AG04449 (cell line): ENCODE data around the gene ANXA4.

Experiments
- CTCF ChIA-PET: fragments of 350-600 bp; formaldehyde crosslinking; extraction: SDS; loops from one replicate; lab custom pipeline; 2021; ENCODE audit warnings: antibody characterized with exemption; lab: Yijun Ruan, JAX
- POLR2A ChIA-PET: fragments of 400-600, 350-600 bp; formaldehyde crosslinking; extraction: SDS; loops from one replicate; lab custom pipeline; 2020; ENCODE audit warnings: antibody characterized with exemption, inconsistent platforms; lab: Yijun Ruan, JAX
- DNase-seq: peaks from one replicate; pipeline ENCODE4 v3.0.0-alpha.2; 2010; ENCODE audit warnings: low read depth, low spot score
- H3K4me3 ChIP-seq: 2 replicates; pipeline ENCODE4 v1.5.1; 2011; ENCODE audit warnings: low read depth, mild to moderate bottlenecking, control low read depth, low read length
- TF ChIP-seq, protein P1 (sequence below): IDR thresholded peaks from one replicate; pipeline ENCODE4 v1.5.1; 2011; ENCODE audit warnings: mild to moderate bottlenecking, moderate library complexity, low read length, control low read depth, inconsistent platforms; ENCODE audit not compliant: insufficient read depth; ENCODE audit errors: missing control alignments

Gene ANXA4

DNA sequence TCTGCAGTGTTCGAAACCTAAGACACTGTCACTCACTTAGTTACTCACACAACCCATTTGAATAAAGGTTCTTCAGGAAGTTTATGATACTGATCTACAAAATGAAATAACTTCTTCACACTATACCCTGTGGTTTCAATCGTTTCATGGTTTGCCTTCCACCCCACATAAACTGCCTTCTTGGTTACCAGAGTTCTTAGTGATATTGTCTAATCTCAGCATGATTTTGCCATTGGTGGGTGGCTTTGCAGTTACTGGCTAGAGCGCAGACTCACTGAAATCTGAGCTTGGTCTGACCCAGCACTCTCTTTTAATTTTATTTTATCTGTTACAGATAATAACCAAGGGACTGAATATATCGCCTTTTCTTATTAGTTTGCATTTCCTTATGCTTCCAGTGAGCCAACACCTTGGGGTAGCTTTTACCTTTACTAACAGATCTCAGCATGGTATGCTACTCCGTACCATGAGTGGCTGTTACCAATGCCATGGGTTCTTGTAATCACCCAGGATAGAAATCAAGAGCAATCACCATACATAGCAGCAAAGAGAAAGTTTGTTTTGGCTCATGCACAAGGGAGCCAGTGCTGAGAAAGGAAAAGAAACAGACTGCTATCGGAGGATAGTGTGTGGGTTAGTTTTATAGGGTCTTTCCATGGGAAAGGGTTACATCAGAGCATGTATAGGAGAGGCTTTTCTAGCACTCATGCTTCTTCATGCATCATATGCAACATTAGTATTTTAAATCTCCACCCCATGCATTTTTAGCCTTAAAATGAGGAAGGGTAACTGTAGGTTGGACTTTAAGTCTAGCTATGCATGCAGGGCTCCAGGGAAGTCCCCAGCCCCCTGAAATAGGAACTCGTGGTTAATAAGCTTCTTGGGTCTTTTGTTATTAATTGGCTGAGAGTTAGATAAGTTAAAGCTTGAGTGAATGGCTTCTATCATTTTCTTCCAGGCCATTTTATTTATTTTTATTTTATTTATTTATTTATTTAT lies 33.3 kb downstream of the ANXA4 start:
- ChIA-PET POLR2A (no interaction called here), CTCF (interaction anchor here (0.7 to 1.7 kb wide), 4 partner anchors 24 to 50 kb away, joined by 3 to 7 read pairs (median 3); no protein-coding TSS in a partner anchor)
- DNase-seq, result no peak
- TF ChIP-seq, protein P1, sequence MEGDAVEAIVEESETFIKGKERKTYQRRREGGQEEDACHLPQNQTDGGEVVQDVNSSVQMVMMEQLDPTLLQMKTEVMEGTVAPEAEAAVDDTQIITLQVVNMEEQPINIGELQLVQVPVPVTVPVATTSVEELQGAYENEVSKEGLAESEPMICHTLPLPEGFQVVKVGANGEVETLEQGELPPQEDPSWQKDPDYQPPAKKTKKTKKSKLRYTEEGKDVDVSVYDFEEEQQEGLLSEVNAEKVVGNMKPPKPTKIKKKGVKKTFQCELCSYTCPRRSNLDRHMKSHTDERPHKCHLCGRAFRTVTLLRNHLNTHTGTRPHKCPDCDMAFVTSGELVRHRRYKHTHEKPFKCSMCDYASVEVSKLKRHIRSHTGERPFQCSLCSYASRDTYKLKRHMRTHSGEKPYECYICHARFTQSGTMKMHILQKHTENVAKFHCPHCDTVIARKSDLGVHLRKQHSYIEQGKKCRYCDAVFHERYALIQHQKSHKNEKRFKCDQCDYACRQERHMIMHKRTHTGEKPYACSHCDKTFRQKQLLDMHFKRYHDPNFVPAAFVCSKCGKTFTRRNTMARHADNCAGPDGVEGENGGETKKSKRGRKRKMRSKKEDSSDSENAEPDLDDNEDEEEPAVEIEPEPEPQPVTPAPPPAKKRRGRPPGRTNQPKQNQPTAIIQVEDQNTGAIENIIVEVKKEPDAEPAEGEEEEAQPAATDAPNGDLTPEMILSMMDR, result no peak
- H3K4me3 ChIP-seq, result no peak overlapping the region

DNA sequence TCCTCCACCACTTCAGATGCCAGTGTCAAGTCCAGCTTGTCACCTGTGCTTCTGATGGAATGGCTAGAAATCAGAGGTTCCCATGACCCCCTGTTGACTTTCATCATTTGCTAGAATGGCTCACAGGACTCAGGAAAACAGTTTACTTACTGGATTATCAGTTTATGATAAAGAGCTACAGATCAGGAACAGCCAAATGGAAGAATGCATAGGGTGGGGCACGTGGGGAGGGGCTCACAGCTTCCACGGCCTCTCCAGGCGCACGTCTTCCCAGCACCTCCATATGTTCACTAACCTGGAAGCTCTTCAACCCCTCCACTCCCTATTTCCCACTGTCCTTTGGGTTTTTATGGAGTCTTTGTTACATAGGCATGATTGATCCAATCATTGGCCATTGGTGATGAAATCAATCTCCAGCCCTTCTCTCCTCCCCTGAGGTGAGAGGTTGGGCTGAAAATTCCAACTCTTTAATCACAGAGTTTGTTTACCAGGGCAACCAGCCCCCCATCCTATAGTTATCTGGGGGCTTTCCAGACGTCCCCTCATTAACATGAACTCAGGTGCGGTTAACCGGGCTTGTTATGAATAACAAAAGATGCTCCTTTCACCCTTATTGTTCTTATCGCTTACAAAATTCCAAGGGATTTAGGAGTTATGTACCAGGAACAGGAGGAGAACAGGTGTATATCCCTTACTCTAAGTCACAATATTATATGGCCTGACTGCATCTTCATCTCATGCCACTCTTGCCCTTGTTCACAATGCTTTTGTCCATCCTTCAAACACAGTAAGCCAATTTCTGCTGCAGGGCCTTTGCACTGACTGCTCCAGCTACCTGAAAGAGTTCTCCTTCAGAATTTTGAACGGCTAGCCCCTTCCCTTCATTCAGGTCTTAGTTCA lies 35.2 kb downstream of the ANXA4 start:
- POLR2A ChIA-PET, result interaction anchor here (0.6 kb wide), 1 partner anchor 22 kb away, joined by 3 read pairs; no protein-coding TSS in a partner anchor
- CTCF ChIA-PET, result interaction anchor here (0.7 to 1.3 kb wide), 4 partner anchors 12 to 40 kb away, joined by 3 to 4 read pairs (median 3); no protein-coding TSS in a partner anchor
- H3K4me3 ChIP-seq, result no peak overlapping the region
- no peak for DNase-seq
- TF ChIP-seq, protein P1, result no peak

DNA sequence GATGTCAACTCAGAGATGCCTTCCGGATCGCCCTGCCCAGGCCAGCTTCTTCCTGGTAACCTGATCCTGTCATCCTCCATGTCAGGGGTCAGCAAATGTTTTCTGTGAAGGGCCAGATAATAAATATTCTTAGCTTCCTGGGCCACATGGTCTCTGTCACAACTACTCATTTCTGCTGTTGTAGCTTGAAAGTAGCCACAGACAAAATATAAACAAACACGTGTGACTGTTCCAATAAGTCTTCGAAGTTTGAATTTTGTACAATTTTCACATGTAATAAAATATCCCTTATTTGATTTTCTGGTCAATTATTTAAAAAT lies 35.8 kb downstream of the ANXA4 start:
- H3K4me3 ChIP-seq, result no peak overlapping the region
- TF ChIP-seq, protein P1, result no peak
- POLR2A ChIA-PET, result no interaction called here
- no peak for DNase-seq
- CTCF ChIA-PET, result interaction anchor here (1.2 to 1.3 kb wide), 3 partner anchors 12 to 26 kb away, joined by 3 to 4 read pairs (median 3); no protein-coding TSS in a partner anchor

DNA sequence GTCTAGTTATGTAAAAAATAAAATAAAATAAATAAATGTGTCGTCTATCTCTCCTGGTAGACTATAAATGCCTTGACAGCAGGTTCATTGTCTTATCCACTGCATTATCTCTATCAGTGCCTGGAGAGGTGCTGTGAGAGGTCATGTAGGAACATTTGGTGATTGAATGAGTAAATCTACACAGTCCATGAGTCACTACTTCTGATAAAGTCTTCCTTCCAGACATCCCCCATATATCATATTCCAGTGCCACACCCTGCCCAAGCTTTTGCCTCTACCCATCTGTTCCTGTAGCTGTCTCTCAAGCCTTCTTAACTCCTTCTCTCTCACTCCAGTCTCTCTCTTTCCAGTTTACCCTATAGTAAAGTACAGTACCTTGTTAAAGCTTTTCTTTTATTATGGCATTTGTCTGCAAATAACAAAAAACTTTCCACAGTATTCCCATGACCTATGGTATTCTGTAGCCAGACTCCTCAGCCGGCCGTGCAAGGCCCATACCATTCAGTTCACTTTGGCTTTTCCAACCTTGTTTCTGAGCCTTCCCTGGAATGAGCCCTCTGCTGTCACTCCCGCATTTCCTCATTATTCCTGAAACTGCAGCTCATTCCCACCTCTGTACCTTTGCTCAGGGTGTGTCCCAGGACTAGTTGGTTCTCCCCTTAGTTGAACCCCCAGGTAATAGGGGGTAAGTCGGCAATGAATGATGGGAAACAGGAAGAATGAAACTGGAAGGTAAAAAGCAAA lies 37.5 kb downstream of the ANXA4 start:
- no peak overlapping the region for H3K4me3 ChIP-seq
- ChIA-PET POLR2A (interaction anchor here (0.7 kb wide), 1 partner anchor 40 kb away, joined by 3 read pairs; no protein-coding TSS in a partner anchor), CTCF (interaction anchor here (0.8 kb wide), 3 partner anchors 39 to 55 kb away, joined by 3 to 4 read pairs (median 3); no protein-coding TSS in a partner anchor)
- TF ChIP-seq, protein P1, result no peak
- no peak for DNase-seq

DNA sequence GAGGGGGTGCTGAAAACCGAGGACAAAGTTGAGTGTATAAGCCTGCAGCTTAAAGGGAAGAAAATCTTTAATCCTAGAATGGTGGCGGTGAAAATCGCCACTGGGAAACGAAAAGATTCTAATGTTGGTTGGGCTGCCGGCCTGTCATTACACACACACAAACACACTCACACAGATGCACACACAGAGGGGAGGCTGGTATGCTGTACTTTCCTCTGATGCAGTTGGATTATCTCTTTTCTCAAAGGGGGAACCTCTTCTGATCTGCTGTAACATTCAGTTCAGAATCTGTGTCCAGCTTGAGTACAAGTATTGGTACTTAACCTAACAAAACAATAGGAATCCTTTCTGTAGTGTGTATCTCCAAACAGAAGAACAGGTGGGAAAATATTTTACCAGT lies 39.0 kb downstream of the ANXA4 start:
- POLR2A ChIA-PET, result no interaction called here
- TF ChIP-seq, protein P1, result no peak
- H3K4me3 ChIP-seq, result no peak overlapping the region
- CTCF ChIA-PET, result interaction anchor here (1.5 kb wide), 1 partner anchor 55 kb away, joined by 4 read pairs; no protein-coding TSS in a partner anchor
- DNase-seq, result no peak
